K562 (cell line): Measurements from ENCODE around the gene GIGYF2.

Source experiments
- FOXJ3 ChIP-seq: sonication (generic); formaldehyde crosslinking; IDR thresholded peaks from 2 replicates; pipeline ENCODE4 v1.4.0; 2020; ENCODE audit warnings: mild to moderate bottlenecking, missing genetic modification reagents
- GTF3C2 ChIP-seq: IDR thresholded peaks from 3 replicates; pipeline ENCODE4 v1.6.1; 2011; ENCODE audit warnings: borderline replicate concordance, mild to moderate bottlenecking, moderate library complexity; ENCODE audit not compliant: insufficient read length; ENCODE audit errors: extremely low read depth
- JUNB ChIP-seq: fragments of 450-650 bp; formaldehyde crosslinking; conservative IDR thresholded peaks from 2 replicates; pipeline ENCODE4 v1.4.0; 2020; ENCODE audit warnings: mild to moderate bottlenecking
- NFATC3 ChIP-seq: fragments of 450-650 bp; IDR thresholded peaks from 2 replicates; pipeline ENCODE4 v1.6.1; 2017; ENCODE audit warnings: mild to moderate bottlenecking
- POLR3A ChIP-seq: IDR thresholded peaks from 2 replicates; pipeline ENCODE4 v1.6.1; 2011; ENCODE audit warnings: borderline replicate concordance, mild to moderate bottlenecking, moderate library complexity; ENCODE audit not compliant: insufficient read length, insufficient read depth; ENCODE audit errors: extremely low read depth
- ZNF263 ChIP-seq: sonication (generic); formaldehyde crosslinking; IDR thresholded peaks from 2 replicates; pipeline ENCODE4 v1.8.0; 2022; ENCODE audit warnings: mild to moderate bottlenecking, missing genetic modification reagents, borderline replicate concordance

- no peak for TF ChIP-seq FOXJ3
- no peak for TF ChIP-seq GTF3C2
- no peak for TF ChIP-seq POLR3A
- TF ChIP-seq JUNB, result no peak
- TF ChIP-seq ZNF263, result no peak
- TF ChIP-seq NFATC3, result no peak
Measured at GRCh38 chr2:232666051-232666805, 30.9 kb upstream of the GIGYF2 start.
